ENCODE results near the gene ADAMTSL3. TPM values are rescaled to one million over a fixed set of nuclear protein-coding genes. Genes with fewer than 3 reads are reported as not detected.

ADAMTSL3 gene
- total and polyA plus RNA-seq, 2 of the 8 experiments (the other 6 are each of a cell fraction or from before 2014, with no cell fraction given): 0.35 to 1.4 TPM

DNA sequence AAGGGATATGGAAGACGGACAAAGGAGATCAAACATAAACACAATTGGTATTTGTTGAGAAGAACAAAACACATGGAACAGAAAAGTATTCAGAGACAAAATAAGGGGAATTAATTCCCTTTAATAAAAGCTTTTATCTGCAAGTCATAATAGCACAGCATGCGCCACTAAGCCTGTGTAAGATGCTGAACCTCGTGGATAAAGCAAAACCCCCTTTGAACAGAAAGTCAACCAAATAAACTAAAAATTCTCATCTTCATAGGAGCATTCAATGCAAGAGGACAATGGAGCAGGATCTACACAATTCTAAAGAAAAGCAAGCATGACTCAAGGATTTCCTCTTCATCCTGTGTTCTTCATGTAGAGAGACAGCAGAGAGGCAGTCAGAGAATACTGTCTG, 307.4 kb downstream of the ADAMTSL3 start (continued):
- TF ChIP-seq, protein P1, sequence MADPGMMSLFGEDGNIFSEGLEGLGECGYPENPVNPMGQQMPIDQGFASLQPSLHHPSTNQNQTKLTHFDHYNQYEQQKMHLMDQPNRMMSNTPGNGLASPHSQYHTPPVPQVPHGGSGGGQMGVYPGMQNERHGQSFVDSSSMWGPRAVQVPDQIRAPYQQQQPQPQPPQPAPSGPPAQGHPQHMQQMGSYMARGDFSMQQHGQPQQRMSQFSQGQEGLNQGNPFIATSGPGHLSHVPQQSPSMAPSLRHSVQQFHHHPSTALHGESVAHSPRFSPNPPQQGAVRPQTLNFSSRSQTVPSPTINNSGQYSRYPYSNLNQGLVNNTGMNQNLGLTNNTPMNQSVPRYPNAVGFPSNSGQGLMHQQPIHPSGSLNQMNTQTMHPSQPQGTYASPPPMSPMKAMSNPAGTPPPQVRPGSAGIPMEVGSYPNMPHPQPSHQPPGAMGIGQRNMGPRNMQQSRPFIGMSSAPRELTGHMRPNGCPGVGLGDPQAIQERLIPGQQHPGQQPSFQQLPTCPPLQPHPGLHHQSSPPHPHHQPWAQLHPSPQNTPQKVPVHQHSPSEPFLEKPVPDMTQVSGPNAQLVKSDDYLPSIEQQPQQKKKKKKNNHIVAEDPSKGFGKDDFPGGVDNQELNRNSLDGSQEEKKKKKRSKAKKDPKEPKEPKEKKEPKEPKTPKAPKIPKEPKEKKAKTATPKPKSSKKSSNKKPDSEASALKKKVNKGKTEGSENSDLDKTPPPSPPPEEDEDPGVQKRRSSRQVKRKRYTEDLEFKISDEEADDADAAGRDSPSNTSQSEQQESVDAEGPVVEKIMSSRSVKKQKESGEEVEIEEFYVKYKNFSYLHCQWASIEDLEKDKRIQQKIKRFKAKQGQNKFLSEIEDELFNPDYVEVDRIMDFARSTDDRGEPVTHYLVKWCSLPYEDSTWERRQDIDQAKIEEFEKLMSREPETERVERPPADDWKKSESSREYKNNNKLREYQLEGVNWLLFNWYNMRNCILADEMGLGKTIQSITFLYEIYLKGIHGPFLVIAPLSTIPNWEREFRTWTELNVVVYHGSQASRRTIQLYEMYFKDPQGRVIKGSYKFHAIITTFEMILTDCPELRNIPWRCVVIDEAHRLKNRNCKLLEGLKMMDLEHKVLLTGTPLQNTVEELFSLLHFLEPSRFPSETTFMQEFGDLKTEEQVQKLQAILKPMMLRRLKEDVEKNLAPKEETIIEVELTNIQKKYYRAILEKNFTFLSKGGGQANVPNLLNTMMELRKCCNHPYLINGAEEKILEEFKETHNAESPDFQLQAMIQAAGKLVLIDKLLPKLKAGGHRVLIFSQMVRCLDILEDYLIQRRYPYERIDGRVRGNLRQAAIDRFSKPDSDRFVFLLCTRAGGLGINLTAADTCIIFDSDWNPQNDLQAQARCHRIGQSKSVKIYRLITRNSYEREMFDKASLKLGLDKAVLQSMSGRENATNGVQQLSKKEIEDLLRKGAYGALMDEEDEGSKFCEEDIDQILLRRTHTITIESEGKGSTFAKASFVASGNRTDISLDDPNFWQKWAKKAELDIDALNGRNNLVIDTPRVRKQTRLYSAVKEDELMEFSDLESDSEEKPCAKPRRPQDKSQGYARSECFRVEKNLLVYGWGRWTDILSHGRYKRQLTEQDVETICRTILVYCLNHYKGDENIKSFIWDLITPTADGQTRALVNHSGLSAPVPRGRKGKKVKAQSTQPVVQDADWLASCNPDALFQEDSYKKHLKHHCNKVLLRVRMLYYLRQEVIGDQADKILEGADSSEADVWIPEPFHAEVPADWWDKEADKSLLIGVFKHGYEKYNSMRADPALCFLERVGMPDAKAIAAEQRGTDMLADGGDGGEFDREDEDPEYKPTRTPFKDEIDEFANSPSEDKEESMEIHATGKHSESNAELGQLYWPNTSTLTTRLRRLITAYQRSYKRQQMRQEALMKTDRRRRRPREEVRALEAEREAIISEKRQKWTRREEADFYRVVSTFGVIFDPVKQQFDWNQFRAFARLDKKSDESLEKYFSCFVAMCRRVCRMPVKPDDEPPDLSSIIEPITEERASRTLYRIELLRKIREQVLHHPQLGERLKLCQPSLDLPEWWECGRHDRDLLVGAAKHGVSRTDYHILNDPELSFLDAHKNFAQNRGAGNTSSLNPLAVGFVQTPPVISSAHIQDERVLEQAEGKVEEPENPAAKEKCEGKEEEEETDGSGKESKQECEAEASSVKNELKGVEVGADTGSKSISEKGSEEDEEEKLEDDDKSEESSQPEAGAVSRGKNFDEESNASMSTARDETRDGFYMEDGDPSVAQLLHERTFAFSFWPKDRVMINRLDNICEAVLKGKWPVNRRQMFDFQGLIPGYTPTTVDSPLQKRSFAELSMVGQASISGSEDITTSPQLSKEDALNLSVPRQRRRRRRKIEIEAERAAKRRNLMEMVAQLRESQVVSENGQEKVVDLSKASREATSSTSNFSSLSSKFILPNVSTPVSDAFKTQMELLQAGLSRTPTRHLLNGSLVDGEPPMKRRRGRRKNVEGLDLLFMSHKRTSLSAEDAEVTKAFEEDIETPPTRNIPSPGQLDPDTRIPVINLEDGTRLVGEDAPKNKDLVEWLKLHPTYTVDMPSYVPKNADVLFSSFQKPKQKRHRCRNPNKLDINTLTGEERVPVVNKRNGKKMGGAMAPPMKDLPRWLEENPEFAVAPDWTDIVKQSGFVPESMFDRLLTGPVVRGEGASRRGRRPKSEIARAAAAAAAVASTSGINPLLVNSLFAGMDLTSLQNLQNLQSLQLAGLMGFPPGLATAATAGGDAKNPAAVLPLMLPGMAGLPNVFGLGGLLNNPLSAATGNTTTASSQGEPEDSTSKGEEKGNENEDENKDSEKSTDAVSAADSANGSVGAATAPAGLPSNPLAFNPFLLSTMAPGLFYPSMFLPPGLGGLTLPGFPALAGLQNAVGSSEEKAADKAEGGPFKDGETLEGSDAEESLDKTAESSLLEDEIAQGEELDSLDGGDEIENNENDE (IDR thresholded peaks at IDR 0.05; ENCODE audit: insufficient replicate concordance, low read length): no peak
- TF ChIP-seq SIRT6 (IDR thresholded peaks at IDR 0.05; ENCODE audit: low read length) (no peak), HDAC2 (IDR thresholded peaks at IDR 0.05; ENCODE audit: borderline replicate concordance in 1 of 2, low read depth in 2 of 2, low read length in 2 of 2) (no peak), JUND (IDR thresholded peaks at IDR 0.05; ENCODE audit: low read length) (no peak), SUZ12 (IDR thresholded peaks at IDR 0.05; ENCODE audit: low read length) (no peak), SIN3A (conservative IDR thresholded peaks at IDR 0.05 in 1 of 2, IDR thresholded peaks at IDR 0.05 in 1 of 2; ENCODE audit: low read depth in 1 of 2, low read length in 2 of 2) (no peak), NANOG (IDR thresholded peaks at IDR 0.05; ENCODE audit: insufficient read depth, low read depth, low read length, poor library complexity, severe bottlenecking) (no peak)
